Endothelial cell (in vitro differentiated cells): ENCODE results near the gene NOS3. TPM values are rescaled to one million over a fixed set of nuclear protein-coding genes. Genes with fewer than 3 reads are reported as not detected.

Experiments used
- DNase-seq: peaks from one replicate; pipeline ENCODE4 v3.0.0; 2021; ENCODE audit warnings: low spot score
- H3K27ac Mint-ChIP-seq: one replicate; pipeline ENCODE4 v1.8.0; 2021; ENCODE audit warnings: mixed read lengths, inconsistent platforms; ENCODE audit not compliant: unreplicated experiment
- H3K27me3 Mint-ChIP-seq: one replicate; pipeline ENCODE4 v1.8.0; 2021; ENCODE audit warnings: mild to moderate bottlenecking, moderate library complexity, mixed read lengths, inconsistent platforms; ENCODE audit not compliant: unreplicated experiment
- H3K36me3 Mint-ChIP-seq: one replicate; pipeline ENCODE4 v1.8.0; 2021; ENCODE audit warnings: mild to moderate bottlenecking, low read depth, mixed read lengths, inconsistent platforms; ENCODE audit not compliant: unreplicated experiment
- H3K4me1 Mint-ChIP-seq: one replicate; pipeline ENCODE4 v1.8.0; 2021; ENCODE audit warnings: mild to moderate bottlenecking, mixed read lengths, inconsistent platforms; ENCODE audit not compliant: unreplicated experiment
- H3K4me3 Mint-ChIP-seq: one replicate; pipeline ENCODE4 v1.8.0; 2021; ENCODE audit warnings: mild to moderate bottlenecking, mixed read lengths, inconsistent platforms; ENCODE audit not compliant: unreplicated experiment
- H3K9me3 Mint-ChIP-seq: one replicate; pipeline ENCODE4 v1.8.0; 2021; ENCODE audit warnings: mixed read lengths, inconsistent platforms; ENCODE audit not compliant: unreplicated experiment
- total RNA-seq: library from RNA; stranded (reverse); fragmentation: NEBNext Ultra II Directional; extraction: Animal tissue kit (Norgen Biotek cat#: 25700); gene quantifications from one replicate; pipeline ENCODE4 v1.2.1, GENCODE V29; 2021; ENCODE audit not compliant: unreplicated experiment
- TF ChIP-seq, protein P1 (sequence below): fragments of 200-600 bp; sonication (generic); IDR thresholded peaks from one replicate; pipeline ENCODE4 v1.5.0; 2021; ENCODE audit warnings: antibody characterized with exemption; ENCODE audit not compliant: unreplicated experiment

Gene NOS3
- total RNA-seq, 1 donor from 2014 or later: 102 TPM

DNA sequence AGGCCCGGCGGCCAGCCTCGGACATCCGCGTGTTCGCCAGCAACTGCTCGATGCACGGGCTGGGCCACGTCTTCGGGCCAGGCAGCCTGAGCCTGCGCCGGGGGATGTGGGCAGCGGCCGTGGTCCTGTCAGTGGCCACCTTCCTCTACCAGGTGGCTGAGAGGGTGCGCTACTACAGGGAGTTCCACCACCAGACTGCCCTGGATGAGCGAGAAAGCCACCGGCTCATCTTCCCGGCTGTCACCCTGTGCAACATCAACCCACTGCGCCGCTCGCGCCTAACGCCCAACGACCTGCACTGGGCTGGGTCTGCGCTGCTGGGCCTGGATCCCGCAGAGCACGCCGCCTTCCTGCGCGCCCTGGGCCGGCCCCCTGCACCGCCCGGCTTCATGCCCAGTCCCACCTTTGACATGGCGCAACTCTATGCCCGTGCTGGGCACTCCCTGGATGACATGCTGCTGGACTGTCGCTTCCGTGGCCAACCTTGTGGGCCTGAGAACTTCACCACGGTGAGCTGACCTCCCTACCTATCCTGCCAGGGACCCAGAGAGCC is 58.2 kb downstream of the NOS3 start:
- no peak overlapping the region for H3K4me3 Mint-ChIP-seq
- H3K27me3 Mint-ChIP-seq: peaks cover 26% of the 10 kb centered on the region
- TF ChIP-seq, protein P1, sequence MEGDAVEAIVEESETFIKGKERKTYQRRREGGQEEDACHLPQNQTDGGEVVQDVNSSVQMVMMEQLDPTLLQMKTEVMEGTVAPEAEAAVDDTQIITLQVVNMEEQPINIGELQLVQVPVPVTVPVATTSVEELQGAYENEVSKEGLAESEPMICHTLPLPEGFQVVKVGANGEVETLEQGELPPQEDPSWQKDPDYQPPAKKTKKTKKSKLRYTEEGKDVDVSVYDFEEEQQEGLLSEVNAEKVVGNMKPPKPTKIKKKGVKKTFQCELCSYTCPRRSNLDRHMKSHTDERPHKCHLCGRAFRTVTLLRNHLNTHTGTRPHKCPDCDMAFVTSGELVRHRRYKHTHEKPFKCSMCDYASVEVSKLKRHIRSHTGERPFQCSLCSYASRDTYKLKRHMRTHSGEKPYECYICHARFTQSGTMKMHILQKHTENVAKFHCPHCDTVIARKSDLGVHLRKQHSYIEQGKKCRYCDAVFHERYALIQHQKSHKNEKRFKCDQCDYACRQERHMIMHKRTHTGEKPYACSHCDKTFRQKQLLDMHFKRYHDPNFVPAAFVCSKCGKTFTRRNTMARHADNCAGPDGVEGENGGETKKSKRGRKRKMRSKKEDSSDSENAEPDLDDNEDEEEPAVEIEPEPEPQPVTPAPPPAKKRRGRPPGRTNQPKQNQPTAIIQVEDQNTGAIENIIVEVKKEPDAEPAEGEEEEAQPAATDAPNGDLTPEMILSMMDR: no peak
- H3K27ac Mint-ChIP-seq: no peak overlapping the region
- H3K9me3 Mint-ChIP-seq: no peaks in the 10 kb centered on the region
- H3K4me1 Mint-ChIP-seq: peaks cover 16% of the 10 kb centered on the region
- peaks cover 6% of the 10 kb centered on the region for H3K36me3 Mint-ChIP-seq
- DNase-seq: no peak

DNA sequence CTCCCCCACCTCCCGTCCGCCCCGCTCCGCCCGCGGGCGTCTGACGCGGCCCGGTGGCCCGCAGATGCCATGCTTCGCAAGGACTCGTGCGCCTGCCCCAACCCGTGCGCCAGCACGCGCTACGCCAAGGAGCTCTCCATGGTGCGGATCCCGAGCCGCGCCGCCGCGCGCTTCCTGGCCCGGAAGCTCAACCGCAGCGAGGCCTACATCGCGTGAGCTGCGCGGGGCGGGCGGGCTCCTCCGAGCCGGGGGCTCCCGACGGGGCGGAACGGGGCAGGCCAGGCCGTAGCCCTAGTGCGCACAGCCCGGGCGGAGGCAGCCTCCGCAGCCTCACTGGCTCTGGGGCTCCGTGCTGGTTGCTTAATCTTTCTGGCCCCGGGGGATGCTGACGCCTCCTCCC is 60.3 kb downstream of the NOS3 start:
- Mint-ChIP-seq H3K27me3 (peaks cover 30% of the 10 kb centered on the region), H3K9me3 (no peaks in the 10 kb centered on the region), H3K4me3 (no peak overlapping the region), H3K36me3 (peaks cover 11% of the 10 kb centered on the region), H3K4me1 (peaks cover 18% of the 10 kb centered on the region), H3K27ac (no peak overlapping the region)
- TF ChIP-seq, protein P1: no peak
- peak; percentile 88 for DNase-seq

DNA sequence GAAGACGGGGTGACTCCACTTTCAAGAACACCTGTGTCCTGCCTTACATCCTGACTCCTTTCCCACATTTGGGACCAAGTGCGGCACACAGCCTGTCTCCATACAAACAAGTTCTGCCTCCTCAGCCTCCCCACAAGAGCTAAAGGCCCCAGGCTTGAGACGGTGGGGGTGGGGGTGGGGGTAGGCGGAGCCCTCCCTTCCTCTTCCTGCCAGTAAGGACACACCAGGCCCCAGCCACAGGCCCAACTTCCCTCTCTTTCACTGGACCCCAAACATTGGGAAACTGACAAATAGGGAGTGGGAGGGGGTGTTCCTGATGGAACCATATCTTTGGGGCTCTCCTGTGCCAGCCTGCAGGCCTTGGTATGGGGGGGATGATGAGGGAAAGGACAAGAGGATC is 62.3 kb downstream of the NOS3 start:
- H3K27me3 Mint-ChIP-seq: peaks cover 30% of the 10 kb centered on the region
- TF ChIP-seq, protein P1: no peak
- no peak for DNase-seq

GRCh38 chr7:151053751-151054150 is 62.9 kb downstream of the NOS3 start:
- no peaks in the 10 kb centered on the region for H3K9me3 Mint-ChIP-seq
- peaks cover 11% of the 10 kb centered on the region for H3K36me3 Mint-ChIP-seq
- TF ChIP-seq, protein P1: no peak
- no peak overlapping the region for H3K27ac Mint-ChIP-seq
- H3K4me3 Mint-ChIP-seq: no peak overlapping the region
- peaks cover 35% of the 10 kb centered on the region for H3K4me1 Mint-ChIP-seq
- peaks cover 30% of the 10 kb centered on the region for H3K27me3 Mint-ChIP-seq
- no peak for DNase-seq

More for the DNA sequence above, 62.3 kb downstream of the NOS3 start:
- Mint-ChIP-seq H3K4me1 (peaks cover 31% of the 10 kb centered on the region), H3K9me3 (no peaks in the 10 kb centered on the region), H3K4me3 (no peak overlapping the region), H3K36me3 (peaks cover 11% of the 10 kb centered on the region), H3K27ac (no peak overlapping the region)

GRCh38 chr7:151056283-151056665 is 65.5 kb downstream of the NOS3 start:
- H3K36me3 Mint-ChIP-seq: peaks cover 11% of the 10 kb centered on the region
- DNase-seq: no peak
- TF ChIP-seq, protein P1: no peak
- H3K9me3 Mint-ChIP-seq: no peaks in the 10 kb centered on the region
- peak overlapping the region; percentile 96 for H3K4me3 Mint-ChIP-seq
- H3K27ac Mint-ChIP-seq: no peak overlapping the region
- peaks cover 18% of the 10 kb centered on the region for H3K27me3 Mint-ChIP-seq
- H3K4me1 Mint-ChIP-seq: peaks cover 35% of the 10 kb centered on the region
